ENCODE data around the gene PARD3B. TPM values are rescaled to one million over a fixed set of nuclear protein-coding genes. Genes with fewer than 3 reads are reported as not detected.

The PARD3B gene
- 10 to 100 TPM in 1 of 3 donors, 1 to 10 TPM in 2; 2.0 to 13.6 (median 5.0) TPM for polyA plus RNA-seq

- WGBS, 3 donors = 0% methylated on average over 64 to 82 of the region's 82 CpGs
Measured at GRCh38 chr2:204544961-204545860, at the start of gene PARD3B. PARD3B (plus strand) TSS chr2:204545475; CDS start chr2:204546000, 525 bp downstream.

GRCh38 chr2:204496779-204497178, 48.5 kb upstream of the PARD3B start:
- WGBS, 3 donors = 94 to 96% (median 95%) methylated on average over 4 of the region's 4 CpGs
- no peak overlapping the region for H3K27ac ChIP-seq (ENCODE audit: low read depth, low read length)

More at GRCh38 chr2:204544961-204545860, at the start of gene PARD3B:
- H3K27ac ChIP-seq (ENCODE audit: low read depth, low read length) = peak within 1 kb of the TSS; percentile 29

- H3K27ac ChIP-seq (ENCODE audit: low read depth, low read length) = no peak overlapping the region
- 85 to 89% (median 87%) methylated on average over 1 of the region's 1 CpG for WGBS, 3 donors
Measured at GRCh38 chr2:204497855-204498254, 47.4 kb upstream of the PARD3B start.

GRCh38 chr2:204498291-204498690, 47.0 kb upstream of the PARD3B start:
- no peak overlapping the region for H3K27ac ChIP-seq (ENCODE audit: low read depth, low read length)
- WGBS, 3 donors = 91 to 98% (median 94%) methylated on average over 3 of the region's 3 CpGs

GRCh38 chr2:204503869-204504268, 41.4 kb upstream of the PARD3B start:
- whole genome bisulfite sequencing, 3 donors = 80 to 83% (median 82%) methylated on average over 2 of the region's 2 CpGs
- H3K27ac ChIP-seq (ENCODE audit: low read depth, low read length) = no peak overlapping the region

GRCh38 chr2:204504594-204504993, 40.7 kb upstream of the PARD3B start:
- no peak overlapping the region for H3K27ac ChIP-seq (ENCODE audit: low read depth, low read length)
- WGBS, 3 donors = 68 to 94% (median 94%) methylated on average over 2 of the region's 2 CpGs

GRCh38 chr2:204505488-204505887, 39.8 kb upstream of the PARD3B start:
- WGBS, 3 donors = 35 to 92% (median 87%) methylated on average over 2 of the region's 2 CpGs
- no peak overlapping the region for H3K27ac ChIP-seq (ENCODE audit: low read depth, low read length)

GRCh38 chr2:204505946-204506345, 39.3 kb upstream of the PARD3B start:
- 66 to 79% (median 77%) methylated on average over 4 of the region's 4 CpGs for whole genome bisulfite sequencing, 3 donors
- H3K27ac ChIP-seq (ENCODE audit: low read depth, low read length) = no peak overlapping the region

- no peak overlapping the region for H3K27ac ChIP-seq (ENCODE audit: low read depth, low read length)
- WGBS, 3 donors = 86 to 91% (median 90%) methylated on average over 5 of the region's 5 CpGs
Measured at GRCh38 chr2:204507636-204508035, 37.6 kb upstream of the PARD3B start.

- no peak overlapping the region for H3K27ac ChIP-seq (ENCODE audit: low read depth, low read length)
- 76 to 83% (median 82%) methylated on average over 4 of the region's 4 CpGs for WGBS, 3 donors
Measured at GRCh38 chr2:204510709-204511420, 34.4 kb upstream of the PARD3B start.

- 92 to 95% (median 93%) methylated on average over 2 of the region's 2 CpGs for WGBS, 3 donors
- no peak overlapping the region for H3K27ac ChIP-seq (ENCODE audit: low read depth, low read length)
Measured at GRCh38 chr2:204514439-204514838, 30.8 kb upstream of the PARD3B start.

GRCh38 chr2:204515416-204515815, 29.9 kb upstream of the PARD3B start:
- H3K27ac ChIP-seq (ENCODE audit: low read depth, low read length) = no peak overlapping the region
- WGBS, 3 donors = 72 to 78% (median 77%) methylated on average over 3 of the region's 3 CpGs

GRCh38 chr2:204517154-204517553, 28.1 kb upstream of the PARD3B start:
- no peak overlapping the region for H3K27ac ChIP-seq (ENCODE audit: low read depth, low read length)
- 92 to 97% (median 95%) methylated on average over 5 of the region's 5 CpGs for WGBS, 3 donors

- H3K27ac ChIP-seq (ENCODE audit: low read depth, low read length) = no peak overlapping the region
- 73 to 79% (median 74%) methylated on average over 6 of the region's 6 CpGs for WGBS, 3 donors
Measured at GRCh38 chr2:204529795-204530463, 15.3 kb upstream of the PARD3B start.

GRCh38 chr2:204530464-204530805, 14.8 kb upstream of the PARD3B start:
- H3K27ac ChIP-seq (ENCODE audit: low read depth, low read length) = no peak overlapping the region
- WGBS, 3 donors = 85 to 100% (median 87%) methylated on average over 1 of the region's 1 CpG

- 75 to 83% (median 78%) methylated on average over 5 of the region's 5 CpGs for WGBS, 3 donors
- H3K27ac ChIP-seq (ENCODE audit: low read depth, low read length) = no peak overlapping the region
Measured at GRCh38 chr2:204533629-204534370, 11.5 kb upstream of the PARD3B start.

GRCh38 chr2:204535356-204535755, 9.9 kb upstream of the PARD3B start:
- WGBS, 3 donors = 92 to 99% (median 98%) methylated on average over 3 of the region's 3 CpGs
- H3K27ac ChIP-seq (ENCODE audit: low read depth, low read length) = no peak overlapping the region

GRCh38 chr2:204535764-204536163, 9.5 kb upstream of the PARD3B start:
- H3K27ac ChIP-seq (ENCODE audit: low read depth, low read length) = no peak overlapping the region
- 89 to 94% (median 93%) methylated on average over 1 of the region's 1 CpG for WGBS, 3 donors

Data from adipose tissue (tissue), 3 donors.